B cell (primary cell): ENCODE measurements around the gene RBL1.

Experiments
- CTCF ChIP-seq: fragments of 200-600 bp; IDR thresholded peaks from one replicate; pipeline ENCODE4 v1.8.0; 2022; ENCODE audit warnings: antibody characterized with exemption, mild to moderate bottlenecking
- EZH2 ChIP-seq: IDR thresholded peaks from 2 replicates; pipeline ENCODE4 v1.6.1; 2012; ENCODE audit warnings: borderline replicate concordance, low read depth, mild to moderate bottlenecking, moderate library complexity, low read length; ENCODE audit not compliant: insufficient read depth, poor library complexity, severe bottlenecking

GRCh38 chr20:36989797-36990196, 106.0 kb downstream of the RBL1 start:
- TF ChIP-seq CTCF: no peak
- no peak for TF ChIP-seq EZH2
